Fibroblast of skin of left biceps (primary cell): ENCODE data around the gene PRRT2.
A peak's percentile ranks its signal among the peaks of the same experiment; 100 is the strongest.
"Not testable (repeated sequence)": the region's sequence is repeated elsewhere in the genome, so short reads cannot be mapped to it uniquely, and the experiment has no call there.

Experiments used
- DNase-seq, 2 experiments: peaks; one replicate each; pipeline ENCODE4 v3.0.0-alpha.2; 2013; ENCODE audit warnings: low read depth in 2 of 2

Gene PRRT2

DNA sequence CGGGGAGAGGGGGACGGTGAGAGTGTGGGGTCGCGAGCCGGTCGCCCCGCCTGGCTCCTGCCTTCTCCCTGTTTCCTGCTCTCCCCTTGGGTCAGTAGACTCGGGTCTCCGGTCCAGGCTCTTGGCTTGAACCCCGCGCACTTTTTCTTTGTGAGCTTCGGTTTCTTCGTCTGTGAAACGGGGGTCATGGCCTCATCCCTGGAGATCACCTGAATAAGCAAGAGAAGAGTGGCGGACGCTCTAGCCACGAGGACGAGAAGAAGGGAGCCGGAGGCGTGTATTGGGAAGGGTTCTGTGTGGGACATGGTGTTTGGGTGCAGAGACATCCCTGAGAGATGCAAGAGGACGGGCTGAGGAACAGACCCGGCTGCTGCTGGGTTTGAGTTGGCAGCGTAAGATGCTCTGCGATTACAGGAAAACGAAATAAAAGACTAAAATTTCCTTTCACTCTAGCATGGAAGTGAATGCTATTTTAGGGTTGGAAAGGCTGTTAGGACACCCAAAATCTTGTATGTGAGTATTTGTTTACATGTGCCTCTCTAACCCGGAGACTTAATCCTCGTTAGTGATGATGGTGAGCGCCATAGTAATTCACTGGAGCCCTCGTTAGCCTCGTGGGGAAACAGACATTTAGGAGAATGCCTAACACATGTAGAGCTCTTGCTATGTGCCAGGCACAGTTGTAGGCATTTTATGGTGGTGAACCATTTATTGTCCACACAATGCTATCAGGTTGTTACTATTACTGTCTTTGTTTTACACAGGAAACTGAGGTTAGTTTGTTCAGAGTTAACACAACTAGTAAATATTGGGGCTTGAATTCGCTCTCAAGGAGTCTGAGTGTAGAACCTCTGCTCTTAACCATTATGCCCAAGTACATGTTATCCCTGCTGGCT lies 20.8 kb upstream of the PRRT2 start:
- no peak for DNase-seq

DNA sequence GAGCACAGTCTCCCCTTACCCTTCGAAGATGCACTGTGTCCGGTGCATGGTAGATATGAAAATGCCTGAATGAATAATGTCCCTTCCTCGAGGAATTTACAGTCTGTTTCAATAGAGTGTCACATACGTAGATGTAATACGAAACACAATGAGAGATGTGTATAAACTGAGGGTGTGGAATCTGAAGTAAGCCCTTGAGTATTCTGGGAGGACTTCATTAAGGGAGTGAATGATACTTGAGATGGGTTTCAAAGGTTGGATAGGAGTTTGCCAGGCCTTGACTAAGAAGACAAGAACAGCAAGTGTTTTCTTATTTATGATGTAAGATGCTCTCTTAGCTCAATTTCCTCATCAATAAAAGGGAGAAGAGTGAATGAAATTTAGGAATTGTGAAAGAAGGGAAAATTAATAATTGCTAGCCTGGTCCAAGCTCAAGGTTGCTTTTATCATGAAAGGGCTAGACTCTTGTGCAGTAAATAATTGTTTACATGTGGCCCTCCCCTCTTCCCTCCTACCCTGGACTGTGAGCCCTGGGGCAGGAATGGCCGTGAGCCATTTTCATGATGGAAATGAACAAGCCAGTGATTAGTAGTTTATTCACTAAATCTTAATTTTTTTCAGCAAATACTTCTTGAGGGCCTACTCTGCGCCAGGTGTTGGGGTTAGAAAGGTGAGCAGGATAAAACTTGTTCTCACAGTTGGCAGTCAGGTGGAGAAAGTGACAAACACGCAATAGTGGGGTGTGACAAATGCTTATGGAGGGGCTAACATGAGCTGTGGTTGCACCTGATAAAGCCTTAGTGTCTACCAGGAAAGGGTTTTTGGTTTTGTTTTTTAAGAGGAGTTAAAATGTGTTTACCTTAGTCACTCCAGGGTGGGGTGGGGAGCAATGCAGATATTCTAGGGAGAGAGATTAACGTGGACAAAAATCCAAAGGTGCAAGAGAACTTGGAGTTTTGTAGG lies 19.9 kb upstream of the PRRT2 start:
- no peak for DNase-seq

DNA sequence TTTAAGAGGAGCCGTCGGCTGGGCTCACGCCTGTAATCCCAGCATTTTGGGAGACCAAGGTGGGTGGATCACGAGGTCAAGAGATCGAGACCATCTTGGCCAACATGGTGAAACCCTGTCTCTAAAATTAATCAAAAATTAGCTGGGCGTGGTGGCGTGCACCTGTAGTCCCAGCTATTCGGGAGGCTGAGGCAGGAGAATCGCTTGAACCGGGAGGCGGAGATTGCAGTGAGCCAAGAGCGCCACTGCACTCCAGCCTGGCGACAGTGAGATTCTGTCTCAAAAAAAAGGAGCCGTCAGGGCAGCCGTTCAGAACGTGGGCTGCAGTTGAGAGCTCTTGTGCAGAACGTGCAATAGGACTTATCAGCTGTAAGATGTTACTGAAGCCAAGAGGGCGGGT lies 18.8 kb upstream of the PRRT2 start:
- not testable (repeated sequence) for DNase-seq

GRCh38 chr16:29794231-29794710 lies 17.7 kb upstream of the PRRT2 start:
- DNase-seq = no peak

DNA sequence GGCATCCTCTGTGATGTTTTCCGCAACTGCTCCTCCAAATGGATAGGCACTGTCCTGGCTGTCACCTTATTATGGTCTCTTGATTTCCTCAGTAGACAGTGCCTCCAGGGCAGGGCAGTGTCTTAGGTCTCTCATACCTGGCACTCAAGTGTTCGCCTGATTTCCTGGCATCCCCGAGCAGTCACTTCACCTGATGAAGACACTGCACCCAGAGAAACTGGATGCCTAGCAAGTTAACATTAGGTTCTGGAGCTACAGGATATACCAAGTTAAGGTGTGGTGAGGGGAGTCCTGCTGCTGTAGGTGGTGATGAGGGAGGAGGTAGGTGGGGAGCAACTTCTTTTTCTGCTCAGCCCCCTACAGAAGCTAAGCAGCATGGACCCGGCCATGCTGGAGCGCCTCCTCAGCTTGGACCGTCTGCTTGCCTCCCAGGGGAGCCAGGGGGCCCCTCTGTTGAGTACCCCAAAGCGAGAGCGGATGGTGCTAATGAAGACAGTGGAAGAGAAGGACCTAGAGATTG lies 9.5 kb upstream of the PRRT2 start:
- DNase-seq = no peak

DNA sequence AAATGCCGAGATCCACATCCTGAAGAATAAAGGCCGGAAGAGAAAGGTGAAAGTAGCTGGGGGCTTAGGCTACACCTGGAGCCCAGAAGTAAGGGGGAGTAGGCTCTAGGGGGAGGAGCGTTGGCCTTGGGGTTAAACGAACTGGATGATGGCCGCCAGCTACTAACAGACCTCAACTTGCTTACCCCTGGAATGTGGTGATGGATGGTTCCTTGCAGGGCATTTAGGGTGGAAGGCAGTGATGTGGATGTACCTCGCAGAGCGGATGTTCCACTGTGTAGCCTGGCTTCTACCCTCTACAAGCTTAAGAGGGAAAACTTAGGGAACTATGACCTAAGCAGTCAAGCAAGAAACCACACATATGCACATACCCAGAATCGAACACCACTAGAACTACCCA lies 8.0 kb upstream of the PRRT2 start:
- no peak for DNase-seq

DNA sequence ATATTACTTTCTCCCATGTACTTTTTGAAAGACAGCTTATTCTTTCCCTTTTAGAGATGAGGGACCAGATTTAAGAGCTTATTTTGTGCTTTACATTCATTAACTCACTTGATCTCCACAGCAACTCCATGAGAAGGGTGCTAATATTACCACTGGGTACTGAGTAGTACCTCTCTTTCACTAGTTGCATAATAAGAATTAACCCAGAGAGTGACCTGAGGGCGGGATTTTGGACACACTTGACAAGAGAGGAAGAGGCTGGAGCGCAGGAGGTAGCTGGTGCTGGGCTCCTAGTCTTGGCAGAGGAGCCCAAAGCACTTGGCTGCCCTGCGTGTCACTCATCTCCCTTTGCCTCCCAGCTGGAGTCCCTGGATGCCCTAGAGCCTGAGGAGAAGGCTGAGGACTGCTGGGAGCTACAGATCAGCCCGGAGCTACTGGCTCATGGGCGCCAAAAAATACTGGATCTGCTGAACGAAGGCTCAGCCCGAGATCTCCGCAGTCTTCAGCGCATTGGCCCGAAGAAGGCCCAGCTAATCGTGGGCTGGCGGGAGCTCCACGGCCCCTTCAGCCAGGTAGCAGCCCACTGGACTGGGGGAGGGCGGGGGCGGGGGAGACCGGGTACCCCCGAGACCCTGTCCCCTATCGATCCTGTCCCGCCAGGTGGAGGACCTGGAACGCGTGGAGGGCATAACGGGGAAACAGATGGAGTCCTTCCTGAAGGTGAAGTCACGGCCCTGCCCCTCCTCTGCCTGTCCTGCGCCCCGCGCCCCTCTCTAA lies 7.3 kb upstream of the PRRT2 start:
- no peak for DNase-seq

DNA sequence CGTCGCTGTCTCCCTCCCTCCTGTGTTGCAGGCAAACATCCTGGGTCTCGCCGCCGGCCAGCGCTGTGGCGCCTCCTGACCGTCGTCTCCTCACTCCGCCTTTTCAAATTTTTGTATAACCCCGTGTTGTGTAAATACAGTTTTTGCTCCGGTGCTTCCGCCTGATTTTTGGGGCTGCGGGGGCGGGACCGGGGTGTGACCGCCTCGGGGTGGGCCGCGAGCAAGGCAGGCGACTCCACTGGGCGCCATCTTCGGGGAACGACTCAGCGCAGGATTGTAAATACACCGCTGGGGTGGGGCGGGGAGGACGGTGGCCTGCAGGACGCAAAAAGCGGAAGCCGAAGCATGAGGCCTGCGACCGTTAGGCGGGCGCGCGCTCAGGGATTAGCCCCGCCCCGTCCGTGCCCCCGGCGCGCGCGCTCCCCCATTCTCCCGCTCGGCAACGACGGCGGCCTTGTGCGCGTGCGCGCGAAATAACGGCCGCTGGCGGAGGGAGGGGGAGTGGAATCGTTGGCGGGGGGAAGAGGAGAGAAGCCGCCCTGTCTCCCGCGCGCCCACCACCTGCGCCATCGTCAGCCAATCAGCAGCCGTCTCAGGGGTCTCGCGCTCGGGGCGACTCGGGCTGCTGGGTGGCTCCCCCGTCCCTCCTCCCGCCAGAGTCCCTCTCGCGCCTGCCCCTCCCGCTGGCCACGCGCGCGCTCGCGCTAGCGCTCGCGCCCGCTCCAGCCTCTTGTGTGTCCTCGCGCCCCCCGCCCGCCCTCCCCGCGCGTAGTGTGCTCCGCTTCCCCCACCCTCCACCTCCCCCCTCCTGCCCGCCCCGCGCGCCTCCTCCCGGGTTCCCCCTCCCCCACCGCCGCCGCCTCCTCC lies 6.5 kb upstream of the PRRT2 start:
- DNase-seq = peak; percentile 94 to 95

DNA sequence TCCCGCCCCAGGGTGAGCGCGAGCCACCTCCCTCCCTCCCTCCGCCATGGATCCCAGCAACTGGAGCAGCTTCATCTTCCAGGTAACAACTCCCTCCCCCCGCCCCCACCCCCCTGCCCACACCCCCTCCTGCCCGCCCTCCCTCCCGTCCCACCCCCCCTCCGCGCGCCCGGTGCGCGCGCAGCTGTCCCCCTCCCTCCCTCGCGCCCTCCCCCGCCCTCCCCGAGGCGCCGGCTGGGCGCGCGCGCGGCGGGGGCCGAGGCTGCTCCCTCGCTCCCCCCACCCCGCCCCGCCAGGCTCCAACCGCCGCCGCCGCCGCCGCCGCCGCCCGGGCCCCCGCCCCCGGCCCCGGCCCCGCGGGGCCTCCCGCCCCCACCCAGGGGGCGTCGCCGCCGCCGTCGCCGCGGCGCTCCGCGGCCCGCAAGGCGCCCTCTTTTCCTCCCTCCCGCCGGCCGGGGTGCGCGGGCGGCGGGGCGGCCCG lies 5.9 kb upstream of the PRRT2 start, which contains the start of gene MAZ:
MAZ (plus strand) TSS at position 431 of the 481 bp plus-strand sequence. CDS start 173 bp downstream, outside the sequence.
- no peak for DNase-seq

- DNase-seq = no peak
Measured at GRCh38 chr16:29806641-29807425, 5.2 kb upstream of the PRRT2 start.

DNA sequence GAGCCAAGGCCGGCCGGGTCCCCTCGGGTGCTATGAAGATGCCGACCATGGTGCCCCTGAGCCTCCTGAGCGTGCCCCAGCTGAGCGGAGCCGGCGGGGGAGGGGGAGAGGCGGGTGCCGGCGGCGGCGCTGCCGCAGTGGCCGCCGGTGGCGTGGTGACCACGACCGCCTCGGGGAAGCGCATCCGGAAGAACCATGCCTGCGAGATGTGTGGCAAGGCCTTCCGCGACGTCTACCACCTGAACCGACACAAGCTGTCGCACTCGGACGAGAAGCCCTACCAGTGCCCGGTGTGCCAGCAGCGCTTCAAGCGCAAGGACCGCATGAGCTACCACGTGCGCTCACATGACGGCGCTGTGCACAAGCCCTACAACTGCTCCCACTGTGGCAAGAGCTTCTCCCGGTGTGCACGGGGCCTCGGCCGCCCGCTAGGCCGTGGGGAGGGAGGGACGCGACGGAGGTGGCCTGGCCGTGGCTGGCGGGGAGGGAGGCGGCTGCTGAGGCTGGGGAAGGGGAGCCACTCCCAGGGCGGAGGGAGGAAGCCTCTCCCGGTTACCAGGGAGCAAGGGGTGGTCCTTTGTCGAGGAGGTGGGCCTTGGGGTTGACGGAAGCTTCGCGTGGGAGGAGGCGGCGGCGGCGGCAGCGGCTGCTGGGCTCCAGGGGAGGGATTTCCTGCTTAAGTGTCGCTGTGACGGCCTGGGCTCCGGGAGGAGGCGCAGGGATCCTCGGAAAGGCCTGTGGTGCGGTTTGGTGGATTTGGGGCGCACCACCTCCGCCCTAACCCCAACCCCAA lies 4.4 kb upstream of the PRRT2 start:
- peak; percentile 74 to 75 for DNase-seq

DNA sequence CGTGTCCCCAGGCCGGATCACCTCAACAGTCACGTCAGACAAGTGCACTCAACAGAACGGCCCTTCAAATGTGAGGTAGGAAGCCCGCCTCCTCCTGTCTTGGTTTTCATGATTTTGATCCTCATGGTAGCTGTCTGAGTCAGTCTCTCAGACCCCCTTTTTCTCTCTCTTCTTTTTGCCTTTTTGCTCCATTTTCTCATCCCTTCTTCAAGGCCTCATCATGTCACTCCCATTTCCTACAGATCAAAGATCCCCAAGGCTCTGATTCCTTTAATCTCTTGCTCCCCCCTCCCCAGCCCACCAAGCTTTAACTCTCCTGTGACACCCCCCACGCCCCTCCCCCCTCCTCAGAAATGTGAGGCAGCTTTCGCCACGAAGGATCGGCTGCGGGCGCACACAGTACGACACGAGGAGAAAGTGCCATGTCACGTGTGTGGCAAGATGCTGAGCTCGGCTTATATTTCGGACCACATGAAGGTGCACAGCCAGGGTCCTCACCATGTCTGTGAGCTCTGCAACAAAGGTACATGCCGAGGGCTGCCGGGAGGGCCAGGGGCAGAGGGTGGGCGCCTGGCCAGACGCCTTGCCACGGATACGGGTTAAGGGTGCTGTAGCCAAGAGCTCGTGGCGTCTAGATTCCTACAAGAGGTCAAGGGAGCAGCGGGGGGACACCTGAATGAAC lies 3.6 kb upstream of the PRRT2 start:
- DNase-seq = no peak

- no peak for DNase-seq
Measured at GRCh38 chr16:29809031-29809747, 2.8 kb upstream of the PRRT2 start.

GRCh38 chr16:29809850-29810698 lies 1.9 kb upstream of the PRRT2 start:
- DNase-seq = no peak

- DNase-seq = no peak
Measured at GRCh38 chr16:29810699-29811169, 1.3 kb upstream of the PRRT2 start.
